VCaP (cell line): ENCODE data around the gene DSTYK.

ENCODE experiments used
- H3K27ac ChIP-seq: fragments of 450-650 bp; 2 replicates; pipeline ENCODE4 v1.5.1; 2017
- TF ChIP-seq, protein P1 (sequence below): fragments of 450-650 bp; conservative IDR thresholded peaks from 2 replicates; pipeline ENCODE4 v1.5.1; 2017; ENCODE audit warnings: mild to moderate bottlenecking, moderate library complexity

DSTYK gene

GRCh38 chr1:205255941-205256780 lies 44.7 kb upstream of the DSTYK start:
- TF ChIP-seq, protein P1, sequence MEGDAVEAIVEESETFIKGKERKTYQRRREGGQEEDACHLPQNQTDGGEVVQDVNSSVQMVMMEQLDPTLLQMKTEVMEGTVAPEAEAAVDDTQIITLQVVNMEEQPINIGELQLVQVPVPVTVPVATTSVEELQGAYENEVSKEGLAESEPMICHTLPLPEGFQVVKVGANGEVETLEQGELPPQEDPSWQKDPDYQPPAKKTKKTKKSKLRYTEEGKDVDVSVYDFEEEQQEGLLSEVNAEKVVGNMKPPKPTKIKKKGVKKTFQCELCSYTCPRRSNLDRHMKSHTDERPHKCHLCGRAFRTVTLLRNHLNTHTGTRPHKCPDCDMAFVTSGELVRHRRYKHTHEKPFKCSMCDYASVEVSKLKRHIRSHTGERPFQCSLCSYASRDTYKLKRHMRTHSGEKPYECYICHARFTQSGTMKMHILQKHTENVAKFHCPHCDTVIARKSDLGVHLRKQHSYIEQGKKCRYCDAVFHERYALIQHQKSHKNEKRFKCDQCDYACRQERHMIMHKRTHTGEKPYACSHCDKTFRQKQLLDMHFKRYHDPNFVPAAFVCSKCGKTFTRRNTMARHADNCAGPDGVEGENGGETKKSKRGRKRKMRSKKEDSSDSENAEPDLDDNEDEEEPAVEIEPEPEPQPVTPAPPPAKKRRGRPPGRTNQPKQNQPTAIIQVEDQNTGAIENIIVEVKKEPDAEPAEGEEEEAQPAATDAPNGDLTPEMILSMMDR: peak; percentile 97
- H3K27ac ChIP-seq: no peak overlapping the region

DNA sequence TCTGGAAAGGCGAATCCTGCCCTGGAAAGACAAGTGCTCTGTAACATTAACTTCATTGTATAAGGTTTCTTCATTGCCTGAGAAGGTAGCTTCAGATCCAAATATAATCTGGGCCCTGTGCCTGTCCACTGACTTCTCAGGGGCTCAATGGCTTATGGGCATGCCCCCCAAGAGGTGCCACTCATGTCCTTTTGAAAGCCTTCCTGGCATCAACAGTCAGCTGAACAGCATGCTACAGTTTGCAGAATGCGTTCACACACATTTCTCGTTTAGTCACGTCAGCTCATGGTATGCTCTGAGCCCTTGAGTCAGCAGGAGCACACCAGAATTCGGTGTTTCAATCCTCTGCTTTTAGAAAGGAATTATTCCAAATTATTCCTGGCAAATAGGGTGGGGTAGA lies 40.1 kb upstream of the DSTYK start:
- no peak overlapping the region for H3K27ac ChIP-seq
- TF ChIP-seq, protein P1: no peak

GRCh38 chr1:205250699-205251098 lies 39.2 kb upstream of the DSTYK start:
- TF ChIP-seq, protein P1: no peak

DNA sequence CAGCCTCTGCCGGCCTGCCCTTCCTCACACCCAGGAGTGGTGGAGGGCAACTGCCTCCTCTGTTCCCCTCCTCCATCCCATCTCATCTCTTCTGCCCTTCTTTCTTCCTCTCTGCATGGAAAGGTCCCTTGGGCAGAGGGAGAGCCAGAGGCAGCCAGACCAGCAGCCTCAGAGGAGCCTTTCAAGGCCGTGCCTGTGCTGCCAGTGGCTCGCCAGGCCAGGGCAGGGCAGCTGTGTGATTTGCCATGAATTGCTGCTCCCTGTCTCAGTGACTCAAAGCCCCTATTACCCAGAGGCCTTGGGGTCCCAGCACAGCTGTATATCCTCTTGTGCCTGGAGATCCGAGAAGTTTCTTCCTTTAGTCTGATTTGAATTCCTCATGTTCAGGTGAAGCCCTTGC lies 38.1 kb upstream of the DSTYK start:
- peak overlapping the region; percentile 26; the same call in 1 of the 2 replicates for H3K27ac ChIP-seq
- TF ChIP-seq, protein P1: no peak

More at GRCh38 chr1:205250699-205251098, 39.2 kb upstream of the DSTYK start:
- H3K27ac ChIP-seq: no peak overlapping the region

- H3K27ac ChIP-seq: peak overlapping the region; percentile 26; the same call in 1 of the 2 replicates
- TF ChIP-seq, protein P1: no peak
Observed at GRCh38 chr1:205248793-205249601, 37.5 kb upstream of the DSTYK start.

DNA sequence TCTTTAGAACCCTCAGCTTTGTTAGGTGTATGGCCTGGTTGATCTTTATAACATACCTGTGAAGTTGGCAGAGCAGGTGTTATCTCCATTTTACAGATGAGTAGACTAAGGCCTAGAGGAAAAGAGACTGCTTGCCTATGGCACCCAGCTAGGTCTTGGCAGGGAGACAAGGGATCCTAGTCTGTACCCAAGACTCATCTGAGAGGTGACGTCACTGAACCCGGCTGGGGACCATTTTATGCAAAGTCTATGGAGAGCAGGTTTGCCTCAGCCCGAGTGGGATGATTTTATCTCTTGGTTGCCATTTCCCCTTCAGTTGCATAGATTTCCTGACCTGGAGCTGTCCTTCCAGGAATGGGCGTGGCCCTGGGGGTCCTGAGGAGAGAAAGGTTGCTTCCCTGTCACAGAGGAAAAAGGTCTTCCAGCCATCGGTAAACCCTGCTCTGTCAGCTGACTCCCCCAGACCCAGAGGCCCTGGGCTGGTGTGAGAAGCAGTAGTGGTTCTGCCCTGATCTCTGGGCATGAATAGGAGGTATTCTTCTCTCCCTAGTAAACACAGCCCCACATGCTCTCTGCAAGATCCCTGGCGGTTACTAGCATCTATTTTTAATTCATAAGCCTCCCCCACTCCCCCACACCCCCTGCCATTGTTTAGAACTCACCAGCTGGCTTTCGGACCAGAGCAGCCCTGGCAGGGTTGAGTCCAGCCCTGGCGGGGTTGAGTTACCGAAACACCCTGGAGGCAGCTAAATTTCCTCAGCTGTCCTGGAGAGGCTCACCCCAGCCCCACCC lies 35.8 kb upstream of the DSTYK start:
- no peak overlapping the region for H3K27ac ChIP-seq
- TF ChIP-seq, protein P1: no peak
